ENCODE data around the gene TESK2. TPM values are rescaled to one million over a fixed set of nuclear protein-coding genes. Genes with fewer than 3 reads are reported as not detected.

TESK2 gene
- polyA plus RNA-seq, 4 donors: 5.5 to 22.1 (median 12.6) TPM

DNA sequence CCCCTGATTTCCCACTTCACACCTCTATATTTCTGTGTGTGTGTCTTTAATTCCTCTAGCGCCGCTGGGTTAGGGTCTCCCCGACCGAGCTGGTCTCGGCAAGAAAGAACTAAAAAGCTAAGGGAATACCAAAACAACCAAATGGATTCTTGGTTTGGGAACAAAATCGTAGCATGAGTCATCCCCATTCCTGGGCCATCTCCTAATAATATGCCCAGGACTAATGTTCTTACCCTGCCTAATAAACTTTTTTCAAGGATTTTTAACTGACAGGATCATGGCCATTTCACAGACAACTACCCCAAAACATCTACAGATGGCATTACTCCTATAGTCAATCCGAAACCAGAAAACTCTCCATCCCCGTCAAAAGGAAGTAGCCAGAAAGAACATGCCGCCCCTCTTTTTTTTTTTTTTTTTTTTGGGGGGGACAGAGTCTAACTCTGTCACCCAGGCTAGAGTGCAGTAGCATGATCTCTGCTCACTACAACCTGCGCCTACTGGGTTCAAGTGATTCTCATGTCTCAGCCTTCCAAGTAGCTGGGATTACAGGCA lies 168.4 kb downstream of the TESK2 start:
- peaks cover 0 to 10% (median 2%) of the 10 kb centered on the region in 3 donors for H3K4me1 ChIP-seq (ENCODE audit: control insufficient read depth in 3 of 3, insufficient read depth in 2 of 3, low read depth in 1 of 3, low read length in 2 of 3)
- no peak for FAIRE-seq
- H3K27me3 ChIP-seq (ENCODE audit: control insufficient read depth in 3 of 3, insufficient read depth in 3 of 3, low read length in 3 of 3): no peaks in the 10 kb centered on the region
- no peak overlapping the region for H3K4me3 ChIP-seq (ENCODE audit: low read depth in 1 of 3, low read length in 3 of 3)
- H3K36me3 ChIP-seq (ENCODE audit: control insufficient read depth in 3 of 3, insufficient read depth in 2 of 3, low read depth in 1 of 3, low read length in 3 of 3): peaks cover 0 to 2% (median 0%) of the 10 kb centered on the region in 3 donors
- no peak overlapping the region for H3K27ac ChIP-seq (ENCODE audit: low read depth in 1 of 3, low read length in 2 of 3)
- DNase-seq: no peak
- WGBS, 3 donors: 85 to 90% (median 88%) methylated on average over 10 of the region's 10 CpGs
- H3K9me3 ChIP-seq (ENCODE audit: control insufficient read depth in 2 of 2, insufficient read depth in 1 of 2, low read depth in 1 of 2, low read length in 1 of 2): no peaks in the 10 kb centered on the region

DNA sequence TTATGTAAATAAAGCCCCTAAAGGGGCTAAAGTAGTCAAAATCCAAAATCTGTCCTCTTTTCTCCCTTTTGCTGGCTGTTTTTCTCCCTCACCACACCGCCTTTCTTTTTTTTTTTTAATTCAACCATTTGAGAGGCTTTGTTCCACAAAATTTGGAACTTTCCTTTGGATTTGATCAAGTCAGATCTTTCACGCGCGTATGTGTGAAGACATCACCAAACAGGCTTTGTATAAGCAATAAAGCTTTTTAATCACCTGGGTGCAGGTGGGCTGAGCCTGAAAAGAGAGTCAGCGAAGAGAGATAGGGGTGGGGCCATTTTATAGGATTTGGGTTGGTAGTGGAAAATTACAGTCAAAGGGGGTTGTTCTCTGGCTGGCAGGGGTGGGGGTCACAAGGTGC lies 169.5 kb downstream of the TESK2 start:
- no peak overlapping the region for H3K27ac ChIP-seq (ENCODE audit: low read depth in 1 of 3, low read length in 2 of 3)
- peaks cover 0 to 3% (median 2%) of the 10 kb centered on the region in 3 donors for H3K4me1 ChIP-seq (ENCODE audit: control insufficient read depth in 3 of 3, insufficient read depth in 2 of 3, low read depth in 1 of 3, low read length in 2 of 3)
- H3K27me3 ChIP-seq (ENCODE audit: control insufficient read depth in 3 of 3, insufficient read depth in 3 of 3, low read length in 3 of 3): peaks cover 0 to 3% (median 0%) of the 10 kb centered on the region in 3 donors
- DNase-seq (no peak), FAIRE-seq (no peak)
- H3K9me3 ChIP-seq (ENCODE audit: control insufficient read depth in 2 of 2, insufficient read depth in 1 of 2, low read depth in 1 of 2, low read length in 1 of 2): no peaks in the 10 kb centered on the region
- no peaks in the 10 kb centered on the region for H3K36me3 ChIP-seq (ENCODE audit: control insufficient read depth in 3 of 3, insufficient read depth in 2 of 3, low read depth in 1 of 3, low read length in 3 of 3)
- 86 to 93% (median 92%) methylated on average over 5 of the region's 5 CpGs for WGBS, 3 donors
- H3K4me3 ChIP-seq (ENCODE audit: low read depth in 1 of 3, low read length in 3 of 3): no peak overlapping the region

DNA sequence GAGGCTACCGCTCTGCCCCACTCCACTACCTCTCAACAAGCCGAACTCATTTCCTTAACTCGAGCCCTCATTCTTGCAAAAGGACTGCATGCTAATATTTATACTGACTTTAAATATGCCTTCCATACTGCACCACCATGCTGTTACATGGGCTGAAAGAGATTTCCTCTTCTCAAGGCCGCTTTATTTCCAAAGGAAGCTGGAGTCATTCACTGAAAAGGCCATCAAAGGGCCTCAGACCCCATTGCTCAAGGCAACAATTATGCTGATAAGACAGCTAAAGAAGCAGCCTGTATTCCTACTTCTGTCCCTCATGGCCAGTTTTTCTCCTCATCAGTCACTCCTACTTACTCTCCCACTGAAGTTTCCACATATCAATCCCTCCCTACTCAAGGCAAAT lies 171.2 kb downstream of the TESK2 start:
- no peak for DNase-seq
- Histone ChIP-seq H3K4me3 (ENCODE audit: low read depth in 1 of 3, low read length in 3 of 3) (no peak overlapping the region), H3K4me1 (ENCODE audit: control insufficient read depth in 3 of 3, insufficient read depth in 2 of 3, low read depth in 1 of 3, low read length in 2 of 3) (no peaks in the 10 kb centered on the region), H3K27me3 (ENCODE audit: control insufficient read depth in 3 of 3, insufficient read depth in 3 of 3, low read length in 3 of 3) (peaks cover 0 to 3% (median 0%) of the 10 kb centered on the region in 3 donors), H3K36me3 (ENCODE audit: control insufficient read depth in 3 of 3, insufficient read depth in 2 of 3, low read depth in 1 of 3, low read length in 3 of 3) (no peaks in the 10 kb centered on the region), H3K9me3 (ENCODE audit: control insufficient read depth in 2 of 2, insufficient read depth in 1 of 2, low read depth in 1 of 2, low read length in 1 of 2) (no peaks in the 10 kb centered on the region), H3K27ac (ENCODE audit: low read depth in 1 of 3, low read length in 2 of 3) (no peak overlapping the region)
- WGBS, 3 donors: 88 to 93% (median 91%) methylated on average over 4 of the region's 4 CpGs
- FAIRE-seq: no peak

DNA sequence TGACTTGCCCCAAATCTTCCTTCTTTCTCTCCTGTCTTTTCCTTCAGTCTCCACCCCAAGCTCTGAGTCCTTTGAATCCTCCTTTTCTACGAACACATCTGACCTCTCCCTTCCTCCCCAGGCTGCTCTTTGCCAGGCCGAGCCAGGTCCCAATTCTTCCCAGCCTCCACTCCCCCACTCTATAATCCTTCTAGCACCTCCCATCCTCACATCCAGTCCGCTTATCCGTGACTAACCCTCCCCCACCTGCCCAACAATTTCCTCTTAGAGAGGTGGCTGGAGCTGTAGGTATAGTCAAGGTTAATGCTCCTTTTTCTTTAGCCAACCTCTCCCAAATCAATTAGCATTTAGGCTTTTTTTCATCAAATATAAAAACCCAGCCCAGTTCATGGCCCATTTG lies 173.8 kb downstream of the TESK2 start:
- Histone ChIP-seq H3K4me1 (ENCODE audit: control insufficient read depth in 3 of 3, insufficient read depth in 2 of 3, low read depth in 1 of 3, low read length in 2 of 3) (no peaks in the 10 kb centered on the region), H3K36me3 (ENCODE audit: control insufficient read depth in 3 of 3, insufficient read depth in 2 of 3, low read depth in 1 of 3, low read length in 3 of 3) (no peaks in the 10 kb centered on the region), H3K27me3 (ENCODE audit: control insufficient read depth in 3 of 3, insufficient read depth in 3 of 3, low read length in 3 of 3) (peaks cover 0 to 3% (median 0%) of the 10 kb centered on the region in 3 donors), H3K9me3 (ENCODE audit: control insufficient read depth in 2 of 2, insufficient read depth in 1 of 2, low read depth in 1 of 2, low read length in 1 of 2) (no peaks in the 10 kb centered on the region), H3K4me3 (ENCODE audit: low read depth in 1 of 3, low read length in 3 of 3) (no peak overlapping the region), H3K27ac (ENCODE audit: low read depth in 1 of 3, low read length in 2 of 3) (no peak overlapping the region)
- FAIRE-seq (no peak), DNase-seq (no peak)
- WGBS, 3 donors: 72 to 87% (median 79%) methylated on average over 4 of the region's 4 CpGs

DNA sequence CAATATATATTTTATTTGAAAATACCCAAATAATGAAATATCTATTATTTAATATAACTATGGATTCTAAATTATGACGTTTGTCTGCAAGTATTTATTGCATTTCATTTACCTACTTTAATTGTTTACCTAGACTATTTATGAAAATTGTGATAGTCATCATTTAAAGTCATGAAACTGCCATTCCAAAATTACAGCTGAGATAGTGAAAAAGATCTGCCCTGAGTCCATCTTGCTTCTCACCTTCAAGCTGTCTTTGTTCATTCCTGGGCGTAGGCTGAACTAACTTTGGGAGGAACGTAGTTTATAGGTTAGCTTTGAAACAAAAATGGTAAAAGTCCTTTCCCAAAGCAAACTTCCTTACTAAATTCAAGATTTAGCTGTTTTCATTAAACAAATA lies 176.7 kb downstream of the TESK2 start:
- no peak overlapping the region for H3K4me3 ChIP-seq (ENCODE audit: low read depth in 1 of 3, low read length in 3 of 3)
- no peaks in the 10 kb centered on the region for H3K4me1 ChIP-seq (ENCODE audit: control insufficient read depth in 3 of 3, insufficient read depth in 2 of 3, low read depth in 1 of 3, low read length in 2 of 3)
- WGBS, 3 donors: 67 to 79% (median 77%) methylated on average over 3 of the region's 3 CpGs
- DNase-seq: no peak
- no peaks in the 10 kb centered on the region for H3K36me3 ChIP-seq (ENCODE audit: control insufficient read depth in 3 of 3, insufficient read depth in 2 of 3, low read depth in 1 of 3, low read length in 3 of 3)
- no peak for FAIRE-seq
- peaks cover 0 to 4% of the 10 kb centered on the region in 2 donors for H3K9me3 ChIP-seq (ENCODE audit: control insufficient read depth in 2 of 2, insufficient read depth in 1 of 2, low read depth in 1 of 2, low read length in 1 of 2)
- no peak overlapping the region for H3K27ac ChIP-seq (ENCODE audit: low read depth in 1 of 3, low read length in 2 of 3)
- H3K27me3 ChIP-seq (ENCODE audit: control insufficient read depth in 3 of 3, insufficient read depth in 3 of 3, low read length in 3 of 3): peaks cover 0 to 3% (median 0%) of the 10 kb centered on the region in 3 donors

DNA sequence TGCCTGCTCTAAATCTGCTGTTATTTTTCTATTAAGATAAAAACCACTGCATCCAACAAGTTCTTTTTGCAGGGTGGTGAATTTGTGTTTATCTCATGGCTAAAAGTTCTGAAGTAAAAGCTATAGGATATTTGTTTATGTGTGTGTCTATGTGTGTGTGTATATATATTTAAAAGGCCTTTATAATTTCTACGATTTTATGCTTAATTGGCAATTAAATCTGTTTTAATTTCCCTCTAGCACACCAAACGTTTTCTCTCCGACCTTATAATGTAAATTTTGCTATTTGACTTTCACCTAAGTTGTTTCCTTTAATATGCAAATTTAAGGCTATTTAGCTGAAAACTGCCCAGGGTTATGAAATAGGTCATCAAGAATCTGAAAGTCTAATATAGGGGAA lies 184.1 kb downstream of the TESK2 start:
- Histone ChIP-seq H3K27ac (ENCODE audit: low read depth in 1 of 3, low read length in 2 of 3) (no peak overlapping the region), H3K36me3 (ENCODE audit: control insufficient read depth in 3 of 3, insufficient read depth in 2 of 3, low read depth in 1 of 3, low read length in 3 of 3) (no peaks in the 10 kb centered on the region), H3K27me3 (ENCODE audit: control insufficient read depth in 3 of 3, insufficient read depth in 3 of 3, low read length in 3 of 3) (no peaks in the 10 kb centered on the region), H3K4me3 (ENCODE audit: low read depth in 1 of 3, low read length in 3 of 3) (no peak overlapping the region), H3K4me1 (ENCODE audit: control insufficient read depth in 3 of 3, insufficient read depth in 2 of 3, low read depth in 1 of 3, low read length in 2 of 3) (peaks cover 0 to 9% (median 5%) of the 10 kb centered on the region in 3 donors), H3K9me3 (ENCODE audit: control insufficient read depth in 2 of 2, insufficient read depth in 1 of 2, low read depth in 1 of 2, low read length in 1 of 2) (peaks cover 0 to 4% of the 10 kb centered on the region in 2 donors)
- DNase-seq: no peak
- 71 to 91% (median 85%) methylated on average over 3 of the region's 3 CpGs for WGBS, 3 donors
- FAIRE-seq: no peak

DNA sequence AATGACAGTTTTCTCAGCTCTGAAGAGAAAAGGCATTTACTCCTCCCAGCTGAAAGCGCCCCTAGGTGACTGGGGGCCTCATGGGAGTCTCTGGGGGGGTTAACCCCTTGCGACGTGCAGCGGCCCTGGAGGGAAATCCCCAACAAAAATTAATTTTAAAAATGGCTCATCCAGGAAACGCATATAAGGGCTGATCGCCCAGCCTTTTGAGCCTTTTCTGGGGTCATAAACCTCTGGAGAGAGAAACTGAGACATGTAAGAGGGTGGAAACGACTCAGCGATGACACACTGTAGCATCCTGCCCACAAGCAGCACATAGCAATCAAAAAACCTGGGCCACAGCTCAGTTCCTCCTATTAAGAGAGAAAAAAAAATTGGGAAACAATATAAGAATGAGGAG lies 184.6 kb downstream of the TESK2 start:
- FAIRE-seq: no peak
- 55 to 78% (median 61%) methylated on average over 8 of the region's 8 CpGs for WGBS, 3 donors
- no peak overlapping the region for H3K27ac ChIP-seq (ENCODE audit: low read depth in 1 of 3, low read length in 2 of 3)

DNA sequence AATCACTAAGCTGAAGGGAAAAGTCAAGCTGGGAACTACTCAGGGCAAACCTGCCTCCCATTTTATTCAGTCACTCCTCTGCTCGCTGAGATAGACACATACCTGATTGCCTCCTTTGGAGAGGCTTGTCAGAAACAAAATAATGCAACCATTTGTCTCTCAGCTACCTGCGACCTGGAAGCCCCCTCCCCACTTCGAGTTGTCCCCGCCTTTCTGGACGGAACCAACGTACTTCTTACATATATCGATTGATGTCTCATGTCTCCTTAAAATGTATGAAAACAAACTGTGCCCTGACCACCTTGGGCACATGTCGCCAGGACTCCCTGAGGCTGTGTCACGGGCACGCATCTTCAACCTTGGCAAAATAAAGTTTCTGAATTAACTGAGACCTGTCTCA lies 185.7 kb downstream of the TESK2 start:
- Histone ChIP-seq H3K4me3 (ENCODE audit: low read depth in 1 of 3, low read length in 3 of 3) (no peak overlapping the region), H3K9me3 (ENCODE audit: control insufficient read depth in 2 of 2, insufficient read depth in 1 of 2, low read depth in 1 of 2, low read length in 1 of 2) (no peaks in the 10 kb centered on the region), H3K36me3 (ENCODE audit: control insufficient read depth in 3 of 3, insufficient read depth in 2 of 3, low read depth in 1 of 3, low read length in 3 of 3) (no peaks in the 10 kb centered on the region), H3K27ac (ENCODE audit: low read depth in 1 of 3, low read length in 2 of 3) (no peak overlapping the region), H3K27me3 (ENCODE audit: control insufficient read depth in 3 of 3, insufficient read depth in 3 of 3, low read length in 3 of 3) (no peaks in the 10 kb centered on the region), H3K4me1 (ENCODE audit: control insufficient read depth in 3 of 3, insufficient read depth in 2 of 3, low read depth in 1 of 3, low read length in 2 of 3) (peaks cover 0 to 9% (median 5%) of the 10 kb centered on the region in 3 donors)
- whole genome bisulfite sequencing, 3 donors: 86 to 91% (median 86%) methylated on average over 10 of the region's 10 CpGs
- DNase-seq (no peak), FAIRE-seq (no peak)

More for the DNA sequence above, 184.6 kb downstream of the TESK2 start:
- H3K4me3 ChIP-seq (ENCODE audit: low read depth in 1 of 3, low read length in 3 of 3): no peak overlapping the region
- no peaks in the 10 kb centered on the region for H3K36me3 ChIP-seq (ENCODE audit: control insufficient read depth in 3 of 3, insufficient read depth in 2 of 3, low read depth in 1 of 3, low read length in 3 of 3)
- H3K4me1 ChIP-seq (ENCODE audit: control insufficient read depth in 3 of 3, insufficient read depth in 2 of 3, low read depth in 1 of 3, low read length in 2 of 3): peaks cover 0 to 9% (median 5%) of the 10 kb centered on the region in 3 donors
- peaks cover 0 to 2% of the 10 kb centered on the region in 2 donors for H3K9me3 ChIP-seq (ENCODE audit: control insufficient read depth in 2 of 2, insufficient read depth in 1 of 2, low read depth in 1 of 2, low read length in 1 of 2)
- DNase-seq: no peak
- no peaks in the 10 kb centered on the region for H3K27me3 ChIP-seq (ENCODE audit: control insufficient read depth in 3 of 3, insufficient read depth in 3 of 3, low read length in 3 of 3)
